Measurements from ENCODE around the gene EFHC2.

Gene EFHC2

GRCh38 chrX:44343412-44344141, at the start of gene EFHC2:
TSS of gene EFHC2 (minus strand) at chrX:44343672. CDS start at chrX:44343588, 84 bp downstream.
- peak; percentile 5 to 48 for DNase-seq (ENCODE audit: low read depth in 1 of 2, low spot score in 1 of 2)

GRCh38 chrX:44392767-44393166, 49.3 kb upstream of the EFHC2 start:
- in situ Hi-C loops (cut with HindIII; ENCODE audit: low pct_unique_long_range_greater_than_20kb, low sequenced_read_pairs): no loop called here
- peak in 1 of 2 experiments; percentile 2 for DNase-seq (ENCODE audit: low read depth in 1 of 2, low spot score in 1 of 2)
- no peak for TF ChIP-seq JUND (IDR thresholded peaks at IDR 0.05; ENCODE audit: low read depth)

More at GRCh38 chrX:44343412-44344141, at the start of gene EFHC2:
- in situ Hi-C loops (cut with HindIII; ENCODE audit: low pct_unique_long_range_greater_than_20kb, low sequenced_read_pairs): no loop called here
- no peak for TF ChIP-seq JUND (IDR thresholded peaks at IDR 0.05; ENCODE audit: low read depth)

- no peak for DNase-seq (ENCODE audit: low read depth in 1 of 2, low spot score in 1 of 2)
- in situ Hi-C loops (cut with HindIII; ENCODE audit: low pct_unique_long_range_greater_than_20kb, low sequenced_read_pairs): no loop called here
- no peak for TF ChIP-seq JUND (IDR thresholded peaks at IDR 0.05; ENCODE audit: low read depth)
Measured at GRCh38 chrX:44384688-44385338, 41.3 kb upstream of the EFHC2 start.

- in situ Hi-C loops (cut with HindIII; ENCODE audit: low pct_unique_long_range_greater_than_20kb, low sequenced_read_pairs): no loop called here
- no peak for TF ChIP-seq JUND (IDR thresholded peaks at IDR 0.05; ENCODE audit: low read depth)
- no peak for DNase-seq (ENCODE audit: low read depth in 1 of 2, low spot score in 1 of 2)
Measured at GRCh38 chrX:44382871-44383270, 39.4 kb upstream of the EFHC2 start.

- TF ChIP-seq JUND (IDR thresholded peaks at IDR 0.05; ENCODE audit: low read depth): no peak
- DNase-seq (ENCODE audit: low read depth in 1 of 2, low spot score in 1 of 2): no peak
- in situ Hi-C loops (cut with HindIII; ENCODE audit: low pct_unique_long_range_greater_than_20kb, low sequenced_read_pairs): no loop called here
Measured at GRCh38 chrX:44352758-44353157, 9.3 kb upstream of the EFHC2 start.

GRCh38 chrX:44349561-44349960, 6.1 kb upstream of the EFHC2 start:
- TF ChIP-seq JUND (IDR thresholded peaks at IDR 0.05; ENCODE audit: low read depth): no peak
- in situ Hi-C loops (cut with HindIII; ENCODE audit: low pct_unique_long_range_greater_than_20kb, low sequenced_read_pairs): no loop called here
- DNase-seq (ENCODE audit: low read depth in 1 of 2, low spot score in 1 of 2): no peak

- TF ChIP-seq JUND (IDR thresholded peaks at IDR 0.05; ENCODE audit: low read depth): no peak
- no peak for DNase-seq (ENCODE audit: low read depth in 1 of 2, low spot score in 1 of 2)
- in situ Hi-C loops (cut with HindIII; ENCODE audit: low pct_unique_long_range_greater_than_20kb, low sequenced_read_pairs): no loop called here
Measured at GRCh38 chrX:44344687-44345086, 1.2 kb upstream of the EFHC2 start.

- TF ChIP-seq JUND (IDR thresholded peaks at IDR 0.05; ENCODE audit: low read depth): no peak
- DNase-seq (ENCODE audit: low read depth in 1 of 2, low spot score in 1 of 2): peak in 1 of 2 experiments; percentile 58
- in situ Hi-C loops (cut with HindIII; ENCODE audit: low pct_unique_long_range_greater_than_20kb, low sequenced_read_pairs): no loop called here
Measured at GRCh38 chrX:44344194-44344593, 722 bp upstream of the EFHC2 start.

- TF ChIP-seq JUND (IDR thresholded peaks at IDR 0.05; ENCODE audit: low read depth): no peak
- DNase-seq (ENCODE audit: low read depth in 1 of 2, low spot score in 1 of 2): no peak
- in situ Hi-C loops (cut with HindIII; ENCODE audit: low pct_unique_long_range_greater_than_20kb, low sequenced_read_pairs): no loop called here
Measured at GRCh38 chrX:44342866-44343265, 606 bp downstream of the EFHC2 start.

GRCh38 chrX:44338361-44338760, 5.1 kb downstream of the EFHC2 start:
- DNase-seq (ENCODE audit: low read depth in 1 of 2, low spot score in 1 of 2): no peak
- TF ChIP-seq JUND (IDR thresholded peaks at IDR 0.05; ENCODE audit: low read depth): no peak
- in situ Hi-C loops (cut with HindIII; ENCODE audit: low pct_unique_long_range_greater_than_20kb, low sequenced_read_pairs): no loop called here

- DNase-seq (ENCODE audit: low read depth in 1 of 2, low spot score in 1 of 2): no peak
- TF ChIP-seq JUND (IDR thresholded peaks at IDR 0.05; ENCODE audit: low read depth): no peak
- in situ Hi-C loops (cut with HindIII; ENCODE audit: low pct_unique_long_range_greater_than_20kb, low sequenced_read_pairs): no loop called here
Measured at GRCh38 chrX:44332437-44332836, 11.0 kb downstream of the EFHC2 start.

- TF ChIP-seq JUND (IDR thresholded peaks at IDR 0.05; ENCODE audit: low read depth): no peak
- DNase-seq (ENCODE audit: low read depth in 1 of 2, low spot score in 1 of 2): no peak
- in situ Hi-C loops (cut with HindIII; ENCODE audit: low pct_unique_long_range_greater_than_20kb, low sequenced_read_pairs): no loop called here
Measured at GRCh38 chrX:44330227-44330626, 13.2 kb downstream of the EFHC2 start.

- in situ Hi-C loops (cut with HindIII; ENCODE audit: low pct_unique_long_range_greater_than_20kb, low sequenced_read_pairs): no loop called here
- TF ChIP-seq JUND (IDR thresholded peaks at IDR 0.05; ENCODE audit: low read depth): no peak
- DNase-seq (ENCODE audit: low read depth in 1 of 2, low spot score in 1 of 2): no peak
Measured at GRCh38 chrX:44319550-44319949, 23.9 kb downstream of the EFHC2 start.
